ENCODE results near the gene SQOR.

- TF ChIP-seq, protein P1, sequence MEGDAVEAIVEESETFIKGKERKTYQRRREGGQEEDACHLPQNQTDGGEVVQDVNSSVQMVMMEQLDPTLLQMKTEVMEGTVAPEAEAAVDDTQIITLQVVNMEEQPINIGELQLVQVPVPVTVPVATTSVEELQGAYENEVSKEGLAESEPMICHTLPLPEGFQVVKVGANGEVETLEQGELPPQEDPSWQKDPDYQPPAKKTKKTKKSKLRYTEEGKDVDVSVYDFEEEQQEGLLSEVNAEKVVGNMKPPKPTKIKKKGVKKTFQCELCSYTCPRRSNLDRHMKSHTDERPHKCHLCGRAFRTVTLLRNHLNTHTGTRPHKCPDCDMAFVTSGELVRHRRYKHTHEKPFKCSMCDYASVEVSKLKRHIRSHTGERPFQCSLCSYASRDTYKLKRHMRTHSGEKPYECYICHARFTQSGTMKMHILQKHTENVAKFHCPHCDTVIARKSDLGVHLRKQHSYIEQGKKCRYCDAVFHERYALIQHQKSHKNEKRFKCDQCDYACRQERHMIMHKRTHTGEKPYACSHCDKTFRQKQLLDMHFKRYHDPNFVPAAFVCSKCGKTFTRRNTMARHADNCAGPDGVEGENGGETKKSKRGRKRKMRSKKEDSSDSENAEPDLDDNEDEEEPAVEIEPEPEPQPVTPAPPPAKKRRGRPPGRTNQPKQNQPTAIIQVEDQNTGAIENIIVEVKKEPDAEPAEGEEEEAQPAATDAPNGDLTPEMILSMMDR (IDR thresholded peaks at IDR 0.05; ENCODE audit: low read depth, low read length, poor library complexity, severe bottlenecking), result no peak
- no peak for TF ChIP-seq EZH2phosphoT487 (IDR thresholded peaks at IDR 0.05; ENCODE audit: borderline replicate concordance, low read length)
Measured at GRCh38 chr15:45678459-45679178, 43.8 kb downstream of the SQOR start.
